Vagina (tissue), 2 donors: Measurements from ENCODE around the gene ENAH. TPM values are rescaled to one million over a fixed set of nuclear protein-coding genes. Genes with fewer than 3 reads are reported as not detected.
"Not testable (repeated sequence)": the region's sequence is repeated elsewhere in the genome, so short reads cannot be mapped to it uniquely, and the experiment has no call there.

Source experiments
- DNase-seq, 2 donors: peaks; one replicate each; pipeline ENCODE4 v3.0.0-alpha.2; 2017; ENCODE audit errors: extremely low spot score in 2 of 2
- H3K27ac ChIP-seq: fragments of 200-600 bp; sonication (generic); one replicate; pipeline ENCODE4 v1.5.1; 2019
- H3K27me3 ChIP-seq: fragments of 200-600 bp; sonication (generic); one replicate; pipeline ENCODE4 v1.5.1; 2019
- H3K36me3 ChIP-seq, 2 donors: fragments of 200-600 bp; sonication (generic); one replicate each; pipeline ENCODE4 v1.5.1; 2017 to 2019
- H3K4me1 ChIP-seq: fragments of 200-600 bp; sonication (generic); one replicate; pipeline ENCODE4 v1.5.1; 2019
- H3K4me3 ChIP-seq, 2 donors: fragments of 200-600 bp; sonication (generic); 1 replicate in 1 of 2; 2 replicates in 1 of 2; pipeline ENCODE4 v1.5.1; 2016 to 2019
- H3K9me3 ChIP-seq: fragments of 200-600 bp; sonication (generic); one replicate; pipeline ENCODE4 v1.5.1; 2019
- CTCF ChIP-seq, 3 experiments: fragments of 450-650 bp in 2 of 3; fragments of 200-600 bp in 1 of 3; sonication (generic) in 1 of 3; IDR thresholded peaks; one replicate each; pipeline ENCODE4 v1.5.1; 2017 to 2019; ENCODE audit warnings: antibody characterized with exemption in 3 of 3, mild to moderate bottlenecking in 2 of 3, moderate library complexity in 2 of 3
- POLR2A ChIP-seq, 2 donors: fragments of 450-650 bp; IDR thresholded peaks; one replicate each; pipeline ENCODE4 v1.6.1; 2017; ENCODE audit warnings: antibody characterized with exemption in 2 of 2, mild to moderate bottlenecking in 2 of 2, moderate library complexity in 2 of 2
- POLR2AphosphoS5 ChIP-seq, 2 donors: sonication (generic); formaldehyde crosslinking; IDR thresholded peaks; one replicate each; pipeline ENCODE4 v1.9.0; 2017; ENCODE audit warnings: antibody characterized with exemption in 2 of 2, mild to moderate bottlenecking in 2 of 2, low read depth in 1 of 2; ENCODE audit not compliant: insufficient read depth in 1 of 2
- intact Hi-C: fragments of 100-400 bp; cut with DNase I; formaldehyde crosslinking; loops from one replicate; pipeline ENCODE4 v1.15.1; 2023
- total RNA-seq: library from RNA; depleted of rRNA; stranded (reverse); fragments of >200 nt; gene quantifications from one replicate; pipeline ENCODE4 v1.2.3, GENCODE V29; 2016

ENAH gene
- total RNA-seq, 1 donor from 2014 or later = 62.4 TPM

GRCh38 chr1:225519166-225519863, 133.6 kb downstream of the ENAH start:
- DNase-seq = no peak
- TF ChIP-seq POLR2A (IDR thresholded peaks at IDR 0.05) (no peak), CTCF (IDR thresholded peaks at IDR 0.05) (no peak), POLR2AphosphoS5 (IDR thresholded peaks at IDR 0.05; ENCODE audit: insufficient read depth in 1 of 2, low read depth in 1 of 2) (no peak)
- Histone ChIP-seq H3K36me3 (no peaks in the 10 kb centered on the region), H3K4me1 (no peaks in the 10 kb centered on the region), H3K27me3 (no peaks in the 10 kb centered on the region), H3K27ac (no peak overlapping the region), H3K9me3 (no peaks in the 10 kb centered on the region), H3K4me3 (no peak overlapping the region)
- intact Hi-C loops = no loop called here

GRCh38 chr1:225517697-225518096, 135.2 kb downstream of the ENAH start:
- H3K4me1 ChIP-seq = no peaks in the 10 kb centered on the region
- DNase-seq = no peak
- H3K27me3 ChIP-seq = no peaks in the 10 kb centered on the region
- no peaks in the 10 kb centered on the region for H3K9me3 ChIP-seq
- TF ChIP-seq POLR2A (IDR thresholded peaks at IDR 0.05) = no peak
- TF ChIP-seq POLR2AphosphoS5 (IDR thresholded peaks at IDR 0.05; ENCODE audit: insufficient read depth in 1 of 2, low read depth in 1 of 2) = no peak
- no peak for TF ChIP-seq CTCF (IDR thresholded peaks at IDR 0.05)
- H3K4me3 ChIP-seq = no peak overlapping the region
- H3K36me3 ChIP-seq = peaks cover 0 to under 1% of the 10 kb centered on the region in 2 donors
- H3K27ac ChIP-seq = no peak overlapping the region
- intact Hi-C loops = no loop called here

GRCh38 chr1:225517221-225517620, 135.7 kb downstream of the ENAH start:
- H3K4me3 ChIP-seq = no peak overlapping the region
- no peaks in the 10 kb centered on the region for H3K9me3 ChIP-seq
- peaks cover 0 to 4% of the 10 kb centered on the region in 2 donors for H3K36me3 ChIP-seq
- intact Hi-C loops = no loop called here
- H3K27ac ChIP-seq = no peak overlapping the region
- no peak for DNase-seq
- no peaks in the 10 kb centered on the region for H3K27me3 ChIP-seq
- no peak for TF ChIP-seq CTCF (IDR thresholded peaks at IDR 0.05)
- no peak for TF ChIP-seq POLR2AphosphoS5 (IDR thresholded peaks at IDR 0.05; ENCODE audit: insufficient read depth in 1 of 2, low read depth in 1 of 2)
- TF ChIP-seq POLR2A (IDR thresholded peaks at IDR 0.05) = no peak
- H3K4me1 ChIP-seq = no peaks in the 10 kb centered on the region

- Histone ChIP-seq H3K9me3 (no peaks in the 10 kb centered on the region), H3K4me1 (no peaks in the 10 kb centered on the region), H3K36me3 (peaks cover 0 to 4% of the 10 kb centered on the region in 2 donors), H3K27ac (no peak overlapping the region), H3K27me3 (no peaks in the 10 kb centered on the region), H3K4me3 (no peak overlapping the region)
- no peak for DNase-seq
- TF ChIP-seq CTCF (IDR thresholded peaks at IDR 0.05) (no peak), POLR2AphosphoS5 (IDR thresholded peaks at IDR 0.05; ENCODE audit: insufficient read depth in 1 of 2, low read depth in 1 of 2) (no peak), POLR2A (IDR thresholded peaks at IDR 0.05) (no peak)
- intact Hi-C loops = no loop called here
Observed at GRCh38 chr1:225514671-225515081, 138.2 kb downstream of the ENAH start.

GRCh38 chr1:225513576-225513975, 139.3 kb downstream of the ENAH start:
- H3K27me3 ChIP-seq, intact Hi-C loops, H3K4me3 ChIP-seq, H3K36me3 ChIP-seq, H3K9me3 ChIP-seq, DNase-seq, H3K27ac ChIP-seq: not testable (repeated sequence)
- peaks cover 10% of the 10 kb centered on the region for H3K4me1 ChIP-seq
